Measurements from ENCODE around the gene MACROD1.

DNA sequence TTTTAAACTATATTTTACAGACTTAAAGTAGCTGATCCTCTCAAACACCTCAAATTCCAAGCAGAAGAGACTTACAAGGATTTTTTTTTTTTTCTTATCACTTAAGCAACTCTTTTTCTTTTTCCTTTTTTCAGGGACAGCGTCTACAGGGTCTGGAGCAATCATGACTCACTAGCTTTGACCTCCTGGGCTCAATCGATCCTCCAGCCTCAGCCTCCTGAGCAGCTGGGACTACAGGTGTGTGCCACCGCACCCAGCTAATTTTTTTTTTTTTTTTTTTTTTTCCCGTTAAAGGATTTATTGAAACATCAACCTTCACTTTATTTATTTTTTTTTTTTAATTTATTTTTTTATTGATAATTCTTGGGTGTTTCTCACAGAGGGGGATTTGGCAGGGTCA is 4.5 kb upstream of the MACROD1 start:
- TF ChIP-seq, protein P1, sequence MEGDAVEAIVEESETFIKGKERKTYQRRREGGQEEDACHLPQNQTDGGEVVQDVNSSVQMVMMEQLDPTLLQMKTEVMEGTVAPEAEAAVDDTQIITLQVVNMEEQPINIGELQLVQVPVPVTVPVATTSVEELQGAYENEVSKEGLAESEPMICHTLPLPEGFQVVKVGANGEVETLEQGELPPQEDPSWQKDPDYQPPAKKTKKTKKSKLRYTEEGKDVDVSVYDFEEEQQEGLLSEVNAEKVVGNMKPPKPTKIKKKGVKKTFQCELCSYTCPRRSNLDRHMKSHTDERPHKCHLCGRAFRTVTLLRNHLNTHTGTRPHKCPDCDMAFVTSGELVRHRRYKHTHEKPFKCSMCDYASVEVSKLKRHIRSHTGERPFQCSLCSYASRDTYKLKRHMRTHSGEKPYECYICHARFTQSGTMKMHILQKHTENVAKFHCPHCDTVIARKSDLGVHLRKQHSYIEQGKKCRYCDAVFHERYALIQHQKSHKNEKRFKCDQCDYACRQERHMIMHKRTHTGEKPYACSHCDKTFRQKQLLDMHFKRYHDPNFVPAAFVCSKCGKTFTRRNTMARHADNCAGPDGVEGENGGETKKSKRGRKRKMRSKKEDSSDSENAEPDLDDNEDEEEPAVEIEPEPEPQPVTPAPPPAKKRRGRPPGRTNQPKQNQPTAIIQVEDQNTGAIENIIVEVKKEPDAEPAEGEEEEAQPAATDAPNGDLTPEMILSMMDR (IDR thresholded peaks at IDR 0.05): no peak
- TF ChIP-seq POLR2A (IDR thresholded peaks at IDR 0.05) (no peak), POLR2AphosphoS5 (IDR thresholded peaks at IDR 0.05) (no peak)

All from prostate gland (tissue), 2 donors.